HG03159 (cell line): ENCODE measurements around the gene KCNJ16.

Source experiments
- ATAC-seq: cut with Tn5 transposase; IDR thresholded peaks from one replicate; pipeline ENCODE4 v1.9.1; 2021; ENCODE audit warnings: mild to moderate bottlenecking, moderate library complexity; ENCODE audit not compliant: unreplicated experiment

Gene KCNJ16

GRCh38 chr17:70168044-70168976, 93.3 kb downstream of the KCNJ16 start:
- ATAC-seq: peak; percentile 19

GRCh38 chr17:70168977-70169708, 94.1 kb downstream of the KCNJ16 start, which contains the start of gene KCNJ2:
Gene KCNJ2, plus strand, starts transcription at chr17:70169532. Its CDS starts 5,508 bp downstream, at chr17:70175040.
- ATAC-seq: peak; percentile 97

- ATAC-seq: no peak
Observed at GRCh38 chr17:70169709-70170597, 94.9 kb downstream of the KCNJ16 start.

GRCh38 chr17:70171159-70171558, 96.1 kb downstream of the KCNJ16 start:
- no peak for ATAC-seq

GRCh38 chr17:70172449-70172848, 97.4 kb downstream of the KCNJ16 start:
- ATAC-seq: no peak

GRCh38 chr17:70172923-70173322, 97.9 kb downstream of the KCNJ16 start:
- ATAC-seq: no peak

GRCh38 chr17:70173681-70174080, 98.7 kb downstream of the KCNJ16 start:
- ATAC-seq: no peak

- ATAC-seq: no peak
Observed at GRCh38 chr17:70181376-70181775, 106.4 kb downstream of the KCNJ16 start.

GRCh38 chr17:70181866-70182265, 106.8 kb downstream of the KCNJ16 start:
- no peak for ATAC-seq

GRCh38 chr17:70183508-70183907, 108.5 kb downstream of the KCNJ16 start:
- ATAC-seq: no peak

GRCh38 chr17:70184207-70184606, 109.2 kb downstream of the KCNJ16 start:
- ATAC-seq: no peak

- no peak for ATAC-seq
Observed at GRCh38 chr17:70184770-70185169, 109.7 kb downstream of the KCNJ16 start.
